GM21723 (cell line): ENCODE data around the gene CRADD.

Experiments
- ATAC-seq: cut with Tn5 transposase; IDR thresholded peaks from one replicate; pipeline ENCODE4 v1.9.1; 2021; ENCODE audit warnings: mild to moderate bottlenecking, moderate library complexity; ENCODE audit not compliant: unreplicated experiment

The CRADD gene

DNA sequence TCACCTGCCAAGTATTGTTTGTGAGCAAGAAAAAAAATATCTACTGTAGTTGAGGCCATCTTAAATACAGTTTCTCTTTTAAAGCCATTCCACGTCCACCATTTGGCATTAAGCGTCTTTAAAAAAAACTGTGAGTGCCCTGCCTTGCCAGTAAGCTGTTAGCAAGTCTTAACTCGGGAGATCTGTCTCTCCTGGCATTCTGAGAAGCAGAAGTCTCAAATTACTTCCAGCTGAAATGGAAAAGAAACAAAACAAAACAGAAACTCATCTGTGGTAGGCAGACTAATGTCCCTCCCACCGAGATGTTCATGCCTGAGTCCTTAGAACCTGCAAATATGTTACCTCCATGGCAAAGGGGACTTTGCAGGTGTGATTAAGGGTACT lies 126.2 kb downstream of the CRADD start:
- no peak for ATAC-seq

- ATAC-seq = no peak
These were observed 127.4 kb downstream of the CRADD start for GRCh38 chr12:93804392-93805179.

DNA sequence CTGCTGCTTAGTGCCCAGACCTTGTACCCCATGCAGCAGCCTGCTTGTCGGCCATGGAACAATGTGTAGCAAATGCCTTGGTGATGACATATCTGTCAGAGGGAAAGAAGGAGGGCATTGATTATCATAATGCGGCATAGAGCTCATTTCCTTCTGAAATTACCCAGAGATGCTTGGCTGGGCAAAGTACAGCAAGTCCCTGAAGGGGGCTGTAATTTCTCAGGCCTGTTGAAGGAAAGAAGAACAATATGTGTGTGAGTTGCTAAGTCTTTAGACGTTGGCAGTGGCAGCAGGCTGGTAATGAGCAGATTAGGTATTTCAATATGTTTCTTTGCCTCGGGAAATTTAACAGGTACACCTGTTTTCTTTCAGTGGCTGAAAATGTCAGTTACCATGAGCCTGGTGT lies 128.6 kb downstream of the CRADD start:
- no peak for ATAC-seq

GRCh38 chr12:93807354-93807753 lies 130.2 kb downstream of the CRADD start:
- no peak for ATAC-seq

- ATAC-seq = no peak
These were observed 131.2 kb downstream of the CRADD start for GRCh38 chr12:93808169-93808899.

DNA sequence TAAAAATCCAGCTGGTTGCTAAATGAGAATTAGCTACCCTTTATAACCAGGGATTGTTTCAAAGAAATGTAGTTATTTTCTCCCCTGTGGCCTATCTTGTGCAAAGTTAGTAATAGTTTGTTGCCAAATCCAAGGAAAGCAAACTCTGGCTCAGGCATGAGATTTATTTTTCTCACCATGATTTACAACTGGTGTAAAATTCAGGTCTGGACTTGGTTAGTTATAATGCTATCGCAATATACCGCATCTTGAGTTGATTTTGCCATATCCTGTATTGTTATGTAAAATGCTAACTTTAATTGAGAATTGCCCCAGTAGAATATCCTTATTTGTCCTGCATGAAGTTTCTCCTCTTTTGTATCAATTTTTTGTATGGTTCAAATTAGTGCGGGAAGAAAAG lies 135.5 kb downstream of the CRADD start:
- ATAC-seq = no peak

GRCh38 chr12:93813186-93813585 lies 136.0 kb downstream of the CRADD start:
- no peak for ATAC-seq

- ATAC-seq = no peak
These were observed 137.0 kb downstream of the CRADD start for GRCh38 chr12:93813972-93814821.

- ATAC-seq = no peak
These were observed 141.4 kb downstream of the CRADD start for GRCh38 chr12:93818488-93819049.

- no peak for ATAC-seq
These were observed 141.9 kb downstream of the CRADD start for GRCh38 chr12:93819050-93819491.

GRCh38 chr12:93823616-93824391 lies 146.6 kb downstream of the CRADD start:
- ATAC-seq = no peak

DNA sequence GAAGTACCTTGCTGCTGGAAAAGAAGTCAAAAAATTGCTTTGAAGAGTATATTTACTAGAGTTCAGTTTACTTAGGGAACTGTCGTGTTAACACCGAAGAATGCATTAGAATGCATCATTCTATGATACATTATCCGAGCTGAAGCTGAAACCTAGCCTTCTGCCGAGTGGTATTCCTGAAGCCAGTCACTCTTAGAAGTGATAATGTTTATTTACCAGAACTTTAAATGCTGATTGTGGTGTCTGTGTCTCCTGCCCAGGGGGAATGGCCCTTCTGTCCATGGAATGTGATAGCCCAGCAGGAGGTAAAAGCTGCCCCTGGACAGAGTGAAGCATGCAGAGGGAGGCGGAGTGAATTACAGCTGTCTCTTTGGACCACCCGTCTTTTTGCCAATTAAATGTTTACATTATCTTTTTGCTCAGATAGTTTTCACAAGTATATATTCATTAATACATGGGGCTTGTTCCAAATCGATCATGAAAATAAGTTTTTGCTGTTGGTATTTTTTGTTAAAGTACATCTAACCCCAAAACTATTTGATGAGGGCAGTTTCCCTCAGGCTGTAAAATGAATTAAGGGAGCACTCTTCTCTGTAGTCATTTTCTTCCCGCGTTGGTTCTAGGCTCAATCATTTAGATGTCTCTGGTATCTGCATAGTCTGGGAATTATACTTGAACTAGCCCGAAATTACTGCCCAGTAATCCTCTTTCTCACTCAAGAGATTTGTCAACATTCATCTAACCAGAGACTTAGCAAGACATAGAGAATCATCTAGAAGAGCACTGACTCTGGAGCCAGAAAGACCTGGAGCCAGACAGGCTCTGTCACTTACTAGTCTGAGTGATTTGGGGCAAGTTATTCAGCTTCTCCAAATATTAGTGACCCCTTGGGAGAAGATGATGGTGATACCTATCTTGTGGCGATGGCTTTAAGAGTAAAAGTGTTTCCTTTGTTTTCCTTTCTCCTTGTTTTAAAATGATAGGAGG lies 147.6 kb downstream of the CRADD start:
- no peak for ATAC-seq

GRCh38 chr12:93825501-93825888 lies 148.3 kb downstream of the CRADD start:
- ATAC-seq = no peak

DNA sequence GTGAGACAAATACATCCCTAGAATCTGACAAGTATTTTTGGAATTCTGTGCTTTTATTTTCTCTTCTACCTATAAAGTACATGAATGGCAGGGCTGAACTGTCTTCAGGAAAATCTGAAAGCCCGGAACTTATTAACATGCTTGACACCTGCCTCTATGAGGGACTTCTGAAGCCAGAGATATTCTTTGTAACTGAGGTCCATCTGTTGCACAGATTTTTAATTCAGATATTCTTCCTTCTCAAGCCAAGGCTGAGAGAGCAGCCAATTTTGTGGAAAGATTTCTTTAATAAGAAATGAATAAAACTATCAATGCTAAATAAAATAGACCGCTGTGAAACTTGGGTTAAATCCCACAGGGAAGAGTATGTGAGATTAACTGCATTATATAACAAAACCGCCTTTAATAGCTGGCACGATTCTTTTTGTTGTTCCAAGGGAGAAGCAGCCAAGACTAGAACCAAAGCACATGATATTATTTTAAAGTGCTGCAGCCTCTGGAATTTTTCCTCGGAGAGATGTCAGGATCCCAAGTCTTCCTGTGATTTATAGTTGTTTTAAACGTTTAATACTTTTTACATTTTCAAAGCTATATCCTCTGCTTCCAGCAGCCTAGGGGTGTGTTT lies 148.9 kb downstream of the CRADD start:
- no peak for ATAC-seq

GRCh38 chr12:93827179-93827578 lies 150.0 kb downstream of the CRADD start:
- ATAC-seq = no peak

- no peak for ATAC-seq
These were observed 150.5 kb downstream of the CRADD start for GRCh38 chr12:93827669-93828068.

DNA sequence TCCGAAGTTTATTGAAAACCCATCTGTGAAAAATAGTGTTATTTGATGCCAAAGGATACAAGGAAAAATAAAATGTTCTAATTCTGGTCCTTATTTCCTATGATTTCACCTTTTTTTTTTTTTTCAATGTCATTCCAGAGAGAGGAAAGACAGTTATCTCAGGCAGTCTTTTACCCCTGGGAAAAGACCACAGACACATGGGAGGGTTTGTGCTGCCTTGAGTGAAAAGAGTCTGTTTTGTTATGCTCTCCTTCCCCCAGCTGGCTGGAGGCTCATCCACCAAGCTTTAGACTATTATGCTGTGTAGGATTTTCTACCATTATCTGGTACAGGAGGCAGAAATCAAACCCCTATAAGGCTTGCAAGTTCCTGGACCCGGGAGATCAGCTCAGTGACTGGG lies 151.8 kb downstream of the CRADD start:
- ATAC-seq = no peak

- ATAC-seq = no peak
These were observed 154.2 kb downstream of the CRADD start for GRCh38 chr12:93831374-93831773.

DNA sequence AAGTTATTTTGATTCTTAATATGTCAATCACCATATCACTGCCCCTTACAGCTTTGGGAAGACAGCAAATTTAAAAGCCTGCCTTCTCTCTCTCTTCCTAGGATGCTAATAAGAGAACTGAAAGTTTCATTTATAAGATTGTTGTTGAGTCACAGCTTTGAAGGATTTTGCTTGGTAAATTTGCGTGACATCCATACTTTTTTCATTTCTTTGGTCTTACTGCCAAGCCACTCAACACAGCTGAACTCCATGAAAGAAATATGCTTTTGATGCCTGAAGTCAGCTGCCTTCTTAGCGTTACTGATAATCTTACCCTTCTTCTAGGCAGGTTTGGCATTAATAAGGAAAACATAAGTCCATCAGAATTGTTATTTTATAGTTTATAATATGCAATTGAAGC lies 155.0 kb downstream of the CRADD start:
- no peak for ATAC-seq
